ENCODE data around the gene KITLG.

- TF ChIP-seq CTCF (IDR thresholded peaks at IDR 0.05; ENCODE audit: insufficient read depth, low read depth, low read length), result no peak
- no peak for TF ChIP-seq EZH2 (IDR thresholded peaks at IDR 0.05; ENCODE audit: insufficient read depth, low read length)
Measured at GRCh38 chr12:88572781-88573549, 7.3 kb downstream of the KITLG start.

Measured in astrocyte (in vitro differentiated cells and primary cell).